ENCODE measurements around the gene XYLT1.

XYLT1 gene

DNA sequence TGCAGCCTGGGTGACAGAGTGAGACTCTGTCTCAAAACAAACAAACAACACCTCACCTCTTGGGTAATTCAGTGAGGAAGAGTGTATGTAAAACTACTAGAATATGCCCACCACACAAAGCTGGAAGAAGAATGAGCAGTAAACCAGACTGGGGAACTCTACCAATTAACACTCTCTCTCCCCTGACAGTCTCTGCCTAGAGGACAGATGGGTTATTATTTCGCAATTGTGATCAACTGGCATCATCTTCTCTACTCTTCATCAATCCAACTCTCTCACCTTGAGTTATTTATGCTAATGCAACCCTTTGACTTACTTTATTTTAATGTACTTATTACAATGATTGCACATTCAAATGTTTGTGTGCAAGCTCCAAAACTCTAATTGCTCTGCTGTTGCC, 205.6 kb downstream of the XYLT1 start:
- no peak for TF ChIP-seq CTCF (conservative IDR thresholded peaks at IDR 0.05; ENCODE audit: low read length)
- no peak for DNase-seq (ENCODE audit: low read depth)
- no peak overlapping the region for H3K4me3 ChIP-seq (ENCODE audit: low read length)

DNA sequence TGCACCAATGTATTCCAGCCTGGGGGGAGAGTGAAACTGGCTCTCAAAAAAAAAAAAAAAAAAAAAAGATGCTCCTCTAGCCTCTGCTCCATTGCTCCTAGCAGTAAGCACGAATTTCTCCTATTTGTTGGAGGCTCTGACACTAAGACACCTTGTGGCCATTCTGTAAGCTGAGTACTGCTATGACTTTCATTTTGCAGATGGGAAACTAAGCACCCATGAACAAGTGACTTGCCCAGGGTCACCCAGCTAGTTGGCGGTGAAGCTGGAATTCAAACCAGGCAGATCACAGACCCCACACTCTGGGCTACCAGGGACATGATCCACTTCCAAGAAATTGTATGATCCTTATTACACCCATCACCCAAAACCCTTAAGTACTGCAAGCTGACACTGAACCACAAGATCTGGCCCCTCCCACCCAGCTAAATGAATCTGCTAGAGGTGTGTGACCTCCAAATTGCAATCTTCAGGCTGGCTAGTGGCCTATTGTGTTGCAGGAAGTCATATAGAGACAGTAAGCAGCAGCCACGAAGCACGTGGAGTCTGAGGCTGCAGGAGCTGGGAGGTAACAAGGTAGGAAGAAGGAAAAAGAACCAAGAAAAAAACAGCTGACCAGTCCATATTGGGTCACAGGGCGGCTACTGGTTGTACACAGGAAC, 209.4 kb downstream of the XYLT1 start:
- no peak overlapping the region for H3K4me3 ChIP-seq (ENCODE audit: low read length)
- no peak for DNase-seq (ENCODE audit: low read depth)
- TF ChIP-seq CTCF (conservative IDR thresholded peaks at IDR 0.05; ENCODE audit: low read length), result no peak

DNA sequence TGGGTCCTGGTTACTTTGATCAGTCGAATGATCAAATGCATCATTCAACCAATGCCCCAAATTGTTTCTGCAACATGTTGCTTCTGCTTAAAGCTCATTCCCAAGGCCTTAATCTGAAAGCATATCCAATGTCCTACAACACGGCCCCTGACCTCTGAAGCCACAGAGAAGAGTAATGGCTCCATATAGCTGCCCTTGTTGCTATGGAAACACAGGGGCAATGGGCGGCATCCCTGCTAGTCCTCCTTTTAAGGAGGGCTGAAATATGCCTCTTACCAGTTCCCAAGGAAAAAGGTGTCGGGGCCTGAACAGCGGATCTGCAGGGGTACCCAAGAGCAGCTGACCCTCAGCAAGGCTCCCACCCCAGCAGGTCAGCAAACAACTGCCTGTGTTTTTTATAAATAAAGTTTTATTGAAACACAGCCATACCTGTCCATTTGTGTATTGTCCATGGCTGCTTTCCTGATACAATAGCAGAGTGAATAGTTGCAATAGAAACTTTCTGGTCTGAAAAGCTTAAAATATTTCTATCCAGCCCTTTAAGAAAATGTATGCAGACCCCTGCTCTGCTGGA, 210.4 kb downstream of the XYLT1 start:
- H3K4me3 ChIP-seq (ENCODE audit: low read length), result no peak overlapping the region
- DNase-seq (ENCODE audit: low read depth), result no peak
- TF ChIP-seq CTCF (conservative IDR thresholded peaks at IDR 0.05; ENCODE audit: low read length), result no peak

DNA sequence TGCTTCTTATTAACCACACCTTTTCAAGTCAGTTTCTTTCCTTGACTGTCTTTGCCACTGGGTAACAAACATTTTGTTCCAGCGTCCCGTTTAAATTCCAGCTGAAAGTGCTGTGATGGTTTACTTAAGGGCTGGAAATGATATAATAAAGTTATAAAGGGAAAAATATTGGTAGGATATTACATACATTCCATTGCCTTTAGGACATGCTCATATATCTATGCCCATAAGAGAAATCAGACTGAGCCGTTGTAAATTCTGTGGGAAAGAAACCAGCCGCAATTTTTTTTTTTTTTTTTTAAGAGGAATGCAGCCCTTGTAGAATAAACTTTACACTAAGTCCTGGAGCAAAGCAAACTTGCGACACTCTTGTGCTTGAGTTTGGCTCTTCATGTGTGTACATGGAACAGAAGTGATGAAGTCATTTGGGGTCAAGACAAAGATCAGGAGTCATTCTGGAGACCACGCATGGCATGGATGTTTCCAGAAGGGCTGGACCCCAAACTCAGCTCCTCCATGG, 210.9 kb downstream of the XYLT1 start:
- H3K4me3 ChIP-seq (ENCODE audit: low read length), result no peak overlapping the region
- no peak for TF ChIP-seq CTCF (conservative IDR thresholded peaks at IDR 0.05; ENCODE audit: low read length)
- DNase-seq (ENCODE audit: low read depth), result no peak

DNA sequence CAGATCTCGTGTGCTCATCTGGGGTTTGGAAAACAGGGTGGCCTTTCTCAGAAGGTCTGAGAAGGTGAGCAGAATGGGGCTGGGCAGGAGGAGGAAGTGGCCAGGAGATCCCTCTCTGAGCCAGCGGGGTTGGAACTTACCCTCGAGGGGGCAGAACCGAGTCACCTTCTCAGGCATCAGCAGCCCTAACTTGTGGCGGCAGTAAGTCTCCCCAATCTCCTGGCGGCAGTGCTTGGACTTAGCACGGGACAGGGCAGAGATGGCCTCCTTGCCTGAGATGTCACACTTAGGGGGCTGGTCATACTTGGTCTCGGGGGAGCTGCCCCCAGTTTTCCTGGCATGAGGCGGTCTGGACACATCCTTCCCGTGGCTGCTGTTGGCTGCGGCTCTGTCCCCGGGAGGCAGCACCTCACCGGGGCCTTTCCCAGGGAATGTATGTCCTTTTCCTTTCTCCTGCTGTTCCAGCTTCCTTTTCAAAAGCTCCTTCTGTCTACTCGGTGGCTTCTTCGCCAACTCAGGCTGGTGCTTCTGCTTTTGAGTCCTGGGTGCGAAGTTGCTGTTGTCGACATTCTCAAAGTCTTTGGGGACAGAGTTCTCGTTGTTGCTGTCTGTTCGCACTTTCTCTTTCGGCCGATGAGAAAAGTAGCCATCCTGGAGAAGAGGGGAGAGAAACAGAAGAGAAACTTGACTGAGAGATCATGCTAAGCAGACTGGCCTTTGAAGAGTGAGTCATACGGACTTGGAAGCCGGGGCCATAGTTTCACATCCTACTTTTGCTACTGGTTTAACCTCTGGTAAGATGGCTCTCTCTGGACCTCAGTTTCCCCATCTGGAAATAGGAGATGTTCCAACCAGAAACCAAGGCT, 211.7 kb downstream of the XYLT1 start:
- no peak overlapping the region for H3K4me3 ChIP-seq (ENCODE audit: low read length)
- no peak for TF ChIP-seq CTCF (conservative IDR thresholded peaks at IDR 0.05; ENCODE audit: low read length)
- no peak for DNase-seq (ENCODE audit: low read depth)

GRCh38 chr16:17258077-17258599, 212.6 kb downstream of the XYLT1 start:
- no peak for TF ChIP-seq CTCF (conservative IDR thresholded peaks at IDR 0.05; ENCODE audit: low read length)
- no peak for DNase-seq (ENCODE audit: low read depth)
- H3K4me3 ChIP-seq (ENCODE audit: low read length), result no peak overlapping the region
